ENCODE results near the gene TRPM5. TPM values are rescaled to one million over a fixed set of nuclear protein-coding genes. Genes with fewer than 3 reads are reported as not detected.

Gene TRPM5, protein sequence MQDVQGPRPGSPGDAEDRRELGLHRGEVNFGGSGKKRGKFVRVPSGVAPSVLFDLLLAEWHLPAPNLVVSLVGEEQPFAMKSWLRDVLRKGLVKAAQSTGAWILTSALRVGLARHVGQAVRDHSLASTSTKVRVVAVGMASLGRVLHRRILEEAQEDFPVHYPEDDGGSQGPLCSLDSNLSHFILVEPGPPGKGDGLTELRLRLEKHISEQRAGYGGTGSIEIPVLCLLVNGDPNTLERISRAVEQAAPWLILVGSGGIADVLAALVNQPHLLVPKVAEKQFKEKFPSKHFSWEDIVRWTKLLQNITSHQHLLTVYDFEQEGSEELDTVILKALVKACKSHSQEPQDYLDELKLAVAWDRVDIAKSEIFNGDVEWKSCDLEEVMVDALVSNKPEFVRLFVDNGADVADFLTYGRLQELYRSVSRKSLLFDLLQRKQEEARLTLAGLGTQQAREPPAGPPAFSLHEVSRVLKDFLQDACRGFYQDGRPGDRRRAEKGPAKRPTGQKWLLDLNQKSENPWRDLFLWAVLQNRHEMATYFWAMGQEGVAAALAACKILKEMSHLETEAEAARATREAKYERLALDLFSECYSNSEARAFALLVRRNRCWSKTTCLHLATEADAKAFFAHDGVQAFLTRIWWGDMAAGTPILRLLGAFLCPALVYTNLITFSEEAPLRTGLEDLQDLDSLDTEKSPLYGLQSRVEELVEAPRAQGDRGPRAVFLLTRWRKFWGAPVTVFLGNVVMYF (N-terminal part only)
- total RNA-seq, result not detected in 2 replicates

DNA sequence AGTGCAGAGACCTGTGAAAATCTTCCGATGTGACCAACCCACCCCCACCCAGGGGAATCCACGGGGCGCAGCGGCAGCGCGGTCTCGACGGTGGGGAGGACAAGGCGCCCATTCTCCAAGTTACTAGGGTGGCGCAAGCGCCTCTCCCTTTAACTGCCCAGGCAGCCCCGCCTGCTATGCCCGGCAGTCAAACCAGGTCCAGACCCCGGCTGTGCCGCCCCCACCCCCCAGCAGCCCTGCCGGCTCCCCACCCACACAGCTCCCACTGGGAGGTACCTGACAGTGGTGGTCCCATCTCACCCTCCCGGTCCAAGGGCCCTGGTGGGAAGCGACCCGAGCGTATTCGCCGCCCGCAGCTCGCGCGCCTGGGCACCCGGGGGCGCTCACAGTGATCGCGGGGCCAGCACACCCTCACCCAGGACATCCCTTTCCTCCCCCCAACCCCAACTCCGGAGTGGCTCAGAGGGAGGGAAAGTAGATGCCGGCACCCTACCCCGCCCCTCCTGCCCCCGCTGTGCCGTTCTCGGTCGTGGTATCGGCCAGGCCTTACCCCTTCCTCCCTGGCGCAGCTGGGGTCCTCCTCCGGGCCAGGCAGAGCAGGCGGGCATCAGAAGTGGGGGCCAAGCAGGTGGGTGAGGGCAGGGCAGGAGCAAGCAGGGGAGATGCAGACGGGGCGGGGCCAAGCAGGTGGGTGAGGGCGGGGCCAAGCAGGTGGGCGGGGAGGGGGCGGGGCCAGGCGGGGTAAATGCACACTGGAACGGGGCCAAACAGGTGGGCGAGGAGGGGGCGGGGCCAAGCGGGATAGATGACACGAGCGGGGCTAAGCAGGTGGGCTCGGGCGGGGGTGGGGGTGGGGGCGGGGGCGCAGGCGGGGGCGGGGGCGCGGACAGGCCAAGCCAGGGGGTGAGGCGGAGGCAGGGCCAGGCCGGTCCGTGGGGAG, at the start of gene TRPM5:
Gene TRPM5 (minus strand): TSS at position 634 of the 940 bp plus-strand sequence. CDS start 21,478 bp downstream, outside the sequence.

GRCh38 chr11:2444821-2445745, 769 bp upstream of the TRPM5 start, which contains the start of gene KCNQ1:
Gene KCNQ1 (plus strand): TSS chr11:2445008. CDS start chr11:2445099, 91 bp downstream.

DNA sequence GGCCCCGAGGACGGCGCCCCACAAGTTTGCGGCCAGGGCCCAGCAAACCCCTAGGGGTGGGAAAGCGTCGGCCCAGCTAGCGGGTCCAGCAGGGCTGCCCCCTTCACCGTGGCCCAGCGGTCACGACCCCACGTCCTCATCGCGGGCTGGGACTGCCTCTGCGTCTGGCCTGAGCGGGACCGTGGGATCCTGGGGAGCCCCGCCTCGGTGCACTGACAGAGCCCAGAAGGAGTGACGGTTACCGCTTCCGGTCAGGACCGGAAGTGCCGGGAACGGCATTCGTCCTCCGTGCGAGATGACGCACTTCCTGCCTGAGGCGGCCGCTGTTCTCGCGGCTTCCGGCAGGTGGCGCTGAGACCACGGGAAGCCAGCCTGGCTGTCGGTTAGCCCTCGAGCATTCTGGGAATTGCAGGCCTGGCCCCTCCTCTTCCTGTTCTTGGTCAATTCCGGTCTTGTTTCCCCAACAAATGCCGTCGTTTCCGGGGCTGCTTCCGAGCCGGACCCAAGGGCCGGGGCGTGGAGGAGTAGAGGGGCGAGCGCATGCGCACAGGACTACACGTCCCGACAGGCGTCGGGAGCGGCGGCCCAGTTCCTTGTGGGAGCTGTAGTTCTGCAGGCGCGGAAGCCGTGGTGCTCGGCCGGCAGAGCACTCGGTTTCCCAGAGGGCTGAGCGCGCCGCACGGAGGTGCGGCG, 44.1 kb downstream of the TRPM5 start, which contains the start of gene TSSC4:
Gene TSSC4 (plus strand): TSS at position 682 of the 693 bp plus-strand sequence. CDS start 1,884 bp downstream, outside the sequence.

Other genes starting within 250 kb of the TRPM5 start
- gene ASCL2, start 173.9 kb downstream of the TRPM5 start, total RNA-seq, result 1.4 and 1.7 TPM in 2 replicates
- not detected in 2 replicates for gene C11orf21, start 142.6 kb downstream of the TRPM5 start, total RNA-seq
- gene TSPAN32, start 142.5 kb downstream of the TRPM5 start, total RNA-seq, result not detected in 2 replicates
- gene CD81, start 67.2 kb downstream of the TRPM5 start, total RNA-seq, result 208 and 232 TPM in 2 replicates
- 61.8 and 77.6 TPM in 2 replicates for gene TSSC4, start 43.8 kb downstream of the TRPM5 start, total RNA-seq
- gene KCNQ1, start 494 bp upstream of the TRPM5 start, total RNA-seq, result 0.96 and 2.6 TPM in 2 replicates